LNCAP (cell line): Measurements from ENCODE around the gene CALCOCO2.
A peak's percentile ranks its signal among the peaks of the same experiment; 100 is the strongest.

Experiments used
- CTCF ChIP-seq: fragments of 450-650 bp; IDR thresholded peaks from 2 replicates; pipeline ENCODE4 v1.5.1; 2017; ENCODE audit warnings: mild to moderate bottlenecking

The CALCOCO2 gene

GRCh38 chr17:48873209-48873608, 42.4 kb downstream of the CALCOCO2 start:
- TF ChIP-seq CTCF, result no peak

- TF ChIP-seq CTCF, result no peak
Observed at GRCh38 chr17:48873696-48874443, 43.0 kb downstream of the CALCOCO2 start.

- peak; percentile 95 for TF ChIP-seq CTCF
Observed at GRCh38 chr17:48878920-48879898, 48.4 kb downstream of the CALCOCO2 start.

GRCh38 chr17:48882272-48882671, 51.4 kb downstream of the CALCOCO2 start:
- TF ChIP-seq CTCF, result no peak

GRCh38 chr17:48883171-48883570, 52.3 kb downstream of the CALCOCO2 start:
- no peak for TF ChIP-seq CTCF

GRCh38 chr17:48890086-48890485, 59.3 kb downstream of the CALCOCO2 start:
- TF ChIP-seq CTCF, result no peak

GRCh38 chr17:48892940-48893645, 62.3 kb downstream of the CALCOCO2 start:
- no peak for TF ChIP-seq CTCF
